NCI-H748 treated with DMSO at 0.1 percent for 48 hours (cell line): ENCODE data around the gene ATP8A2.
"Not testable (repeated sequence)": the region's sequence is repeated elsewhere in the genome, so short reads cannot be mapped to it uniquely, and the experiment has no call there.

Experiments
- DNase-seq: peaks from one replicate; lab custom pipeline; 2025; lab: John Stamatoyannopoulos, UW

The ATP8A2 gene

GRCh38 chr13:25463496-25463895, 91.7 kb downstream of the ATP8A2 start:
- DNase-seq, result no peak

- no peak for DNase-seq
Observed at GRCh38 chr13:25466880-25467279, 95.1 kb downstream of the ATP8A2 start.

GRCh38 chr13:25468325-25469168, 96.8 kb downstream of the ATP8A2 start:
- peak; percentile 93 for DNase-seq

- peak; percentile 78 for DNase-seq
Observed at GRCh38 chr13:25469169-25469525, 97.4 kb downstream of the ATP8A2 start.

GRCh38 chr13:25473864-25474263, 102.1 kb downstream of the ATP8A2 start:
- DNase-seq, result no peak

GRCh38 chr13:25478186-25478585, 106.4 kb downstream of the ATP8A2 start:
- DNase-seq, result no peak

GRCh38 chr13:25489238-25489637, 117.5 kb downstream of the ATP8A2 start:
- DNase-seq, result peak; percentile 96

- DNase-seq, result no peak
Observed at GRCh38 chr13:25490236-25490635, 118.5 kb downstream of the ATP8A2 start.

- peak; percentile 65 for DNase-seq
Observed at GRCh38 chr13:25493931-25494640, 122.3 kb downstream of the ATP8A2 start.

GRCh38 chr13:25494698-25495411, 123.1 kb downstream of the ATP8A2 start:
- peak; percentile 91 for DNase-seq

- DNase-seq, result no peak
Observed at GRCh38 chr13:25501231-25501630, 129.5 kb downstream of the ATP8A2 start.

GRCh38 chr13:25502031-25502430, 130.3 kb downstream of the ATP8A2 start:
- no peak for DNase-seq

- DNase-seq, result no peak
Observed at GRCh38 chr13:25502551-25502950, 130.8 kb downstream of the ATP8A2 start.

- no peak for DNase-seq
Observed at GRCh38 chr13:25503856-25504255, 132.1 kb downstream of the ATP8A2 start.

GRCh38 chr13:25507841-25508240, 136.1 kb downstream of the ATP8A2 start:
- DNase-seq, result no peak

- DNase-seq, result not testable (repeated sequence)
Observed at GRCh38 chr13:25513060-25513459, 141.3 kb downstream of the ATP8A2 start.

GRCh38 chr13:25518441-25518840, 146.7 kb downstream of the ATP8A2 start:
- DNase-seq, result no peak

GRCh38 chr13:25525884-25526283, 154.1 kb downstream of the ATP8A2 start:
- no peak for DNase-seq

- no peak for DNase-seq
Observed at GRCh38 chr13:25528266-25528665, 156.5 kb downstream of the ATP8A2 start.

GRCh38 chr13:25529425-25529824, 157.7 kb downstream of the ATP8A2 start:
- DNase-seq, result no peak

GRCh38 chr13:25538276-25538675, 166.5 kb downstream of the ATP8A2 start:
- no peak for DNase-seq

- no peak for DNase-seq
Observed at GRCh38 chr13:25541434-25542123, 169.8 kb downstream of the ATP8A2 start.
